Right forelimb (tissue), 1 donor: ENCODE data around the gene WDR62.

Experiments used
- DNase-seq: peaks from one replicate; pipeline ENCODE4 v3.0.0-alpha.2; 2018

Gene WDR62

DNA sequence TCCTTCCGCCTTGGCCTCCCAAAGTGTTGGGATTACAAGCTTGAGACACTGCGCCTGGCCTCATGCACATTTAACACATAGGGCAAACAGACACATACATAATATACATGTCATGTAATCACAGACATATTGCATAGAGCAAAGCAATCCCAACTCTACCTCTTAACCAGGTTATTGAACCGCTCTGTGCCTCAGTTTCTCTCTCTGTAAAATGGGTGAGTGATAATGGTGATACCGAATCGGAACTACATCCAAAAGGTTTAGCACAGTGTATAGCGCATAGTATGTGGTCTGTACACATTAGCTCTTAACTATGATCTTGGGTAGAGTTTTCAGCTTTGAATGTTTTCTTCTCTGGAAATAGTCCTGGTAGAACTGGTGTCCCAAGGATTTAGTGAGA, 89.9 kb downstream of the WDR62 start:
- no peak for DNase-seq

- DNase-seq, result no peak
These were observed 95.1 kb downstream of the WDR62 start for GRCh38 chr19:36149673-36150406.

DNA sequence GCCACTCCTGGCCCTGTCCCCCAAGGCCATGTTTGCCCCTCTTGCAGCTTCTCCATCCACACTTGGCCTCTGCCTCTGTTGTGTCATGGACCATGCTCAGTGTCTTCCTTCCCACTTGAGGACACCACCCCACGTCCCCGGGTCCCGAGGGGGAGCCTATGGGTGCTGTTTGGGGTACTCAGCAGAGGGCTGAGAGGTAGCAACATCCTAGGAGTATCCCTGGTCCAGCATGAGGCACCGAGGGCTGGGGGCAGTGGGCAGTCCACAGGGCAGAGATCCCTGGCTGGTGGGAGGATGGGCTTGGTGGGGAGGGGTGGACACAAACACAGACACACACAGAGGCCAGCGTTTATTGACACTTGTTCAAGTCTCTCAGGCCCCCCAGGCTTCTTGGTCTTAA, 95.9 kb downstream of the WDR62 start:
- no peak for DNase-seq

DNA sequence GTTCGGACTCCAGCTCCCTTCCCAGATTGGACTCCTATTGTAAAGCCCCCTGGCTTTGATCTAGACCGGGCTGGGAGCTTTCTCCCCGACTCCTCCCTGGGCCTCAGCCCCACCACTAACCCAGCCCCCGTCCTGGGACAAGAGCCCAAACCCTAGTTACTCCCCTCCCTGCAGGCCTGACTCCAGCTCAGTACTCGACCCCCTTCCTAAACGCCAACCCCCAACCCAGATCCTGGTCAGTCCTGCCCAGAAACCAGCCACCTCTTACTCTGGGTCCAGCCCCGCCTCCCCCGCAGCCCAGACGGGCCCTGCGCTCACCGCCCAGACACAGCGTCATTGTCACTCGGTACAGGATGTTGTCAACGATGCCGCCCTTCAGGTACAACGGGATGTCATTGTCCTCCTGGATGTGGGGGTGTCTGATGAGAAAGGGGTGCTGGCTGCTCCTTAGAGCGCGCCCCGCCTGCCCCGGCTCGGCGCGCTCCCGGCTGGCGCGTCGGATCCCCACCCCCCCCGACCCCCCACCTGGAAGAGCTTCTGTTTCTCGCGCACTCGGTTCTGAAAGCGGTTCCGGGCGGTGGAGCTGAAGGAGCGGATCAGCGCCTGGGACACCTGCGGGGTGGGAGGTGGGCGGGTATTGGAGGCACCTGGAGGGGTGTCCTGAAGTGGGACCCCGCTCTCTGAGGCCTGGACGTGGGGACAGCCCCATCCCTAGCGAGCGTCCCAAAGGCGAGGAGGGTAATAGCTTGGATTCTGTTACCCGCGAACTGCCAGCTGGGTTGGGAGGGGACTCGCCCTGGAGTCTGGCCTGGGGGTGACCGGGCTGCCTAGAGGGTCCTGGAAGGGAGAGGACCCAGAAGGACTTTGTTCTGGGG, 96.7 kb downstream of the WDR62 start:
- peak; percentile 80 for DNase-seq

DNA sequence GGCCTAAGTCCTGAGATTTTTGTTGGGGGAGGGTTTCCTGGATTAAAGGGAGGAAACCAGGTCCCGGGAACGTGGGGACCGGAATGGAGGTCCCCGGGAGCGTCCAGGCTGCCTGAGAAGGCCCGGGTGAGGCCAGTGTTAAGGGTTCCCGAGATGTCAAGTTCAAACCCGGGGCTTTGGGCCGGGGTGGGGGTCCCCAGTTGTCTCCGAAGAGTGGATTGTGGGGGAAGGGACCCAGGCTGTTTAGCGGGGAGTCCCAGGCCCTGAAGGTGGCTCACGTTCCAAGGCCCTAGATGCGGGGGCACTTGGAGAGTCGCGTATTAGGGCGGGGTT, 97.3 kb downstream of the WDR62 start:
- DNase-seq, result peak; percentile 59

DNA sequence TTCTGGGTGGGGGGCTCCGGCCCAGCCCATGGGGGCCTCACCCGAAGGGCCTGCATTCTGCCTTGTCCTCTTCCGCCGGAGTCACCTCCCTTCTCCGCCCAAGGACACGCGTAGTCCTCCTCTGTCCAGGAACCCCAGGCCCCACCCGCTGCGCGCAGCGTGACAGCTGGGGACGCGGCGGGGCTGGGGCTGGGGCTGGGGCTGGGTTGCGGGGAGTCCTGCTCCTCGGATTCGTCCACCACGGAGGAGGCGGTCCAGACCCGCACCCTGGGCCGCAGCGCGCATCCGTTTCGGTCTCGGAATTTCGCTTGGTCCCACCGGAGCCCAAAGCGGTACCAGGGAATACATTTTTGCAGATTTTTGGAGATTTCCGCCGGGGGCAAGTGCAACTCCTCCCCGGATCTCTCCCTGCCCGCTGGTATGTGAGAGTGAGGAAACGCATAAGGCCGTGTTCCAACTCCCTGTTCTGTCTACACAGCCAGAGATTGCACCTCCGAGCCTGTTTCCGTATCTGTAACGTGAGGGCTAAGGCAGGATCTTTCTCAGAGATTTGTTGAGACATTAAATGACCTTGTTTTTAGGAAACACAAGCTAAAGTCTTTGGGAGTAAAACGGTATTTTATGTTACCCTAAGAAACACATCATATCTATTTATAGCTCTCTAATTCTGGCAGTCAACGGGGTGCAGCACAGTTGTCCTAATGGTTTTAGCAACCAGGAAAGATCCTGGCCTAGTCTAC, 97.8 kb downstream of the WDR62 start, which contains the start of gene COX7A1:
TSS of gene COX7A1 (minus strand) at position 96 of the 740 bp plus-strand sequence. CDS start at position 56, 40 bp downstream.
- DNase-seq, result peak; percentile 83

DNA sequence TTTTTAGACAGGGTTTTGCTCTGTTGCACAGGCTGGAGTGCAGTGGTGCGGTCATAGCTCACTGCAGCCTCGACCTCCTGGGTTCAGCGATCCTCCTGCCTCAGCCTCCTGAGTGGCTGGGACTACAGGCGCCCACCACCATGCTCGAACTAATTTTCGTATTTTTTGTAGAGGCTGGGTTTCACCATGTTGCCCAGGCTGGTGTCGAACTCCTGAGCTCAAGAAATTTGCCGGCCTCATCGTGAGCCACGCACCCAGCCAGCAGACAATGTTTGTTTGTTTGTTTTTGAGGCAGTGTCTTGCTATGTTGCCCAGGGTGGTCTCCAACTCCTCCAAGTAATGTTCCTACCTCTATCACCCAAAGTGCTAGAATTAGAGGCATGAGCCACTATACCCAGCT, 98.4 kb downstream of the WDR62 start:
- no peak for DNase-seq
